H9 (cell line): ENCODE results near the gene CSMD2. TPM values are rescaled to one million over a fixed set of nuclear protein-coding genes. Genes with fewer than 3 reads are reported as not detected.

Experiments
- DNase-seq: peaks from one replicate; pipeline ENCODE4 v3.0.0-alpha.2; 2017
- H2AFZ ChIP-seq: one replicate; pipeline ENCODE4 v1.6.1; 2013; ENCODE audit warnings: mild to moderate bottlenecking, low read length, control low read depth, moderate library complexity
- H2AK5ac ChIP-seq: 2 replicates; pipeline ENCODE4 v1.6.1; 2013; ENCODE audit warnings: low read length, control low read depth, mixed read lengths; ENCODE audit not compliant: insufficient read length
- H2BK120ac ChIP-seq: one replicate; pipeline ENCODE4 v1.6.1; 2013; ENCODE audit warnings: low read depth, mild to moderate bottlenecking, low read length, control low read depth, inconsistent platforms; ENCODE audit not compliant: poor library complexity, severe bottlenecking
- H2BK12ac ChIP-seq: 2 replicates; pipeline ENCODE4 v1.6.1; 2013; ENCODE audit warnings: low read length, control low read depth, mixed read lengths, low read depth; ENCODE audit not compliant: insufficient read length
- H2BK15ac ChIP-seq: 2 replicates; pipeline ENCODE4 v1.6.1; 2013; ENCODE audit warnings: low read depth, low read length, control low read depth
- H2BK20ac ChIP-seq: one replicate; pipeline ENCODE4 v1.6.1; 2013; ENCODE audit warnings: low read depth, mild to moderate bottlenecking, low read length, control low read depth, inconsistent platforms; ENCODE audit not compliant: poor library complexity, severe bottlenecking
- H2BK5ac ChIP-seq: 2 replicates; pipeline ENCODE4 v1.6.1; 2013; ENCODE audit warnings: low read length, control low read depth, mixed read lengths; ENCODE audit not compliant: insufficient read length
- H3K14ac ChIP-seq: 2 replicates; pipeline ENCODE4 v1.6.1; 2013; ENCODE audit warnings: low read length, control low read depth; ENCODE audit not compliant: insufficient read depth
- H3K18ac ChIP-seq: 2 replicates; pipeline ENCODE4 v1.6.1; 2013; ENCODE audit warnings: low read depth, mild to moderate bottlenecking, mixed read lengths, low read length, control low read depth; ENCODE audit not compliant: insufficient read length
- H3K23ac ChIP-seq: 2 replicates; pipeline ENCODE4 v1.6.1; 2013; ENCODE audit warnings: low read length, control low read depth, mixed read lengths, low read depth; ENCODE audit not compliant: insufficient read length
- H3K23me2 ChIP-seq: 2 replicates; pipeline ENCODE4 v1.6.1; 2013; ENCODE audit warnings: low read depth, mild to moderate bottlenecking, mixed read lengths, low read length, control low read depth; ENCODE audit not compliant: insufficient read length, poor library complexity, severe bottlenecking
- H3K27ac ChIP-seq: 2 replicates; pipeline ENCODE4 v1.5.1; 2013; ENCODE audit warnings: low read length, control low read depth, mixed read lengths, low read depth; ENCODE audit not compliant: insufficient read length
- H3K27me3 ChIP-seq: 2 replicates; pipeline ENCODE4 v1.6.1; 2013; ENCODE audit warnings: low read length, control low read depth, inconsistent platforms; ENCODE audit not compliant: insufficient read depth
- H3K4ac ChIP-seq: 2 replicates; pipeline ENCODE4 v1.6.1; 2013; ENCODE audit warnings: low read depth, mild to moderate bottlenecking, control low read depth, inconsistent platforms, low read length, moderate library complexity
- H3K4me1 ChIP-seq: 2 replicates; pipeline ENCODE4 v1.6.1; 2013; ENCODE audit warnings: low read length, control low read depth, inconsistent platforms; ENCODE audit not compliant: insufficient read depth
- H3K4me2 ChIP-seq: 2 replicates; pipeline ENCODE4 v1.6.1; 2013; ENCODE audit warnings: low read length, control low read depth, mixed read lengths; ENCODE audit not compliant: insufficient read length, insufficient read depth
- H3K56ac ChIP-seq: 2 replicates; pipeline ENCODE4 v1.6.1; 2013; ENCODE audit warnings: low read depth, mild to moderate bottlenecking, mixed read lengths, low read length, control low read depth; ENCODE audit not compliant: insufficient read length
- H3K79me1 ChIP-seq: 2 replicates; pipeline ENCODE4 v1.6.1; 2013; ENCODE audit warnings: low read depth, mild to moderate bottlenecking, moderate library complexity, low read length, control low read depth, inconsistent platforms; ENCODE audit not compliant: insufficient read depth, poor library complexity, severe bottlenecking
- H3K79me2 ChIP-seq: 2 replicates; pipeline ENCODE4 v1.6.1; 2013; ENCODE audit warnings: low read length, control low read depth, inconsistent platforms; ENCODE audit not compliant: insufficient read depth
- H3K9ac ChIP-seq: 2 replicates; pipeline ENCODE4 v1.6.1; 2013; ENCODE audit warnings: low read length, control low read depth, mixed read lengths; ENCODE audit not compliant: insufficient read length; ENCODE audit errors: extremely low read depth
- H3K9me3 ChIP-seq: one replicate; pipeline ENCODE4 v1.6.1; 2013; ENCODE audit warnings: low read depth, low read length, inconsistent platforms; ENCODE audit not compliant: control insufficient read depth
- H3T11ph ChIP-seq: one replicate; pipeline ENCODE4 v1.6.1; 2013; ENCODE audit warnings: mild to moderate bottlenecking, low read length, control low read depth, inconsistent platforms
- H4K20me1 ChIP-seq: one replicate; pipeline ENCODE4 v1.6.1; 2013; ENCODE audit not compliant: control insufficient read depth, insufficient read length, insufficient read depth
- H4K5ac ChIP-seq: 2 replicates; pipeline ENCODE4 v1.6.1; 2013; ENCODE audit warnings: low read depth, mild to moderate bottlenecking, mixed read lengths, low read length, control low read depth; ENCODE audit not compliant: insufficient read length
- H4K8ac ChIP-seq: replicated peaks from 2 replicates; pipeline ENCODE4 v1.6.1; 2013; ENCODE audit warnings: low read length, control low read depth, mixed read lengths, low read depth; ENCODE audit not compliant: insufficient read length
- H4K91ac ChIP-seq: 2 replicates; pipeline ENCODE4 v1.6.1; 2013; ENCODE audit warnings: low read depth, mild to moderate bottlenecking, moderate library complexity, mixed read lengths, low read length, control low read depth; ENCODE audit not compliant: insufficient read length
- H3K27ac Mint-ChIP-seq, 3 experiments: 2 replicates in 2 of 3; 3 replicates in 1 of 3; pipeline ENCODE4 v1.8.0; 2020 to 2021; ENCODE audit warnings: mixed read lengths in 3 of 3, mild to moderate bottlenecking in 1 of 3, moderate library complexity in 1 of 3
- H3K27me3 Mint-ChIP-seq: 2 replicates; pipeline ENCODE4 v1.8.0; 2021; ENCODE audit warnings: low read depth, mild to moderate bottlenecking, moderate library complexity, mixed read lengths
- H3K36me3 Mint-ChIP-seq, 3 experiments: 2 replicates in 2 of 3; 3 replicates in 1 of 3; pipeline ENCODE4 v1.8.0; 2020 to 2021; ENCODE audit warnings: low read depth in 3 of 3, mixed read lengths in 3 of 3; ENCODE audit not compliant: insufficient read depth in 1 of 3
- H3K4me1 Mint-ChIP-seq, 2 experiments: 2 replicates each; pipeline ENCODE4 v1.8.0; 2020; ENCODE audit warnings: mixed read lengths in 2 of 2
- H3K4me3 Mint-ChIP-seq, 2 experiments: 2 replicates in 1 of 2; 3 replicates in 1 of 2; pipeline ENCODE4 v1.8.0; 2020 to 2021; ENCODE audit warnings: mild to moderate bottlenecking in 2 of 2, mixed read lengths in 2 of 2, moderate library complexity in 1 of 2
- H3K9me3 Mint-ChIP-seq, 2 experiments: 2 replicates in 1 of 2; 3 replicates in 1 of 2; pipeline ENCODE4 v1.8.0; 2020; ENCODE audit warnings: mild to moderate bottlenecking in 2 of 2, mixed read lengths in 2 of 2, moderate library complexity in 1 of 2
- CTCF ChIP-seq: fragments of 200-600 bp; sonication (generic); conservative IDR thresholded peaks from 3 replicates; pipeline ENCODE4 v1.8.0; 2021; ENCODE audit warnings: antibody characterized with exemption, mild to moderate bottlenecking
- total RNA-seq: library from RNA; stranded (reverse); gene quantifications from 2 replicates; pipeline ENCODE4 v1.2.1, GENCODE V29; 2021

CSMD2 gene
- total RNA-seq, 1 experiment from 2014 or later, result 6.4 TPM

DNA sequence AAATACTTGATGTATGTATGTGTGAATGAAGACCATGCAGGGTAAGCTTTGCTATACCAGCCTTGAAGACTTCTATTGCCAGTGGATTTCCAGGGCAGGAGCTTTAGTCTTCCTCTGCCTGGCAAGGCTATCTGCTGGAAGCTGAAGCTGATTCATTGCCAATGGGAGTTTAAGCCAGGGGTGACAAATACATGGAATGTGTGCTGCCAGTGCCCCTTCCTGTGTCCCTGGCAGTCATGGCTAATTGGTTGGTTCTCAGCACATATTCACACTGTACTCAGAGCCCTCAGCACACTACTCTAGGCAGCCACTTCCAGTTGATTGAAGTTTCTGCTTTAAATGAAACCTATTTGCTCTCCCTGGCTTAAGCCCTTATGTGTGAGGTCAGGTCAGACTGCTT is 691.1 kb downstream of the CSMD2 start:
- Histone ChIP-seq H3K23ac (no peak overlapping the region), H4K91ac (no peak overlapping the region), H2BK20ac (no peak overlapping the region), H3K56ac (no peak overlapping the region), H4K8ac (no peak overlapping the region), H3K18ac (no peak overlapping the region), H3T11ph (no peak overlapping the region), H3K9me3 (no peaks in the 10 kb centered on the region), H3K79me2 (no peaks in the 10 kb centered on the region), H3K23me2 (peaks cover 6% of the 10 kb centered on the region), H3K27ac (no peak overlapping the region), H2BK12ac (no peak overlapping the region), H3K79me1 (no peaks in the 10 kb centered on the region), H3K4me1 (no peaks in the 10 kb centered on the region; the same call in 1 of the 2 replicates), H2BK5ac (no peak overlapping the region), H4K5ac (no peak overlapping the region), H2BK120ac (no peak overlapping the region), H2BK15ac (no peak overlapping the region), H3K27me3 (no peaks in the 10 kb centered on the region), H3K9ac (no peak overlapping the region), H2AFZ (no peak overlapping the region), H3K4ac (no peak overlapping the region), H2AK5ac (no peak overlapping the region), H3K4me2 (no peak overlapping the region), H3K14ac (no peak overlapping the region), H4K20me1 (no peaks in the 10 kb centered on the region)
- Mint-ChIP-seq H3K27ac (no peak overlapping the region), H3K9me3 (no peaks in the 10 kb centered on the region), H3K4me3 (no peak overlapping the region), H3K4me1 (peaks cover 20 to 26% of the 10 kb centered on the region in 2 experiments), H3K27me3 (no peaks in the 10 kb centered on the region; the same call in none of the 2 replicates), H3K36me3 (no peaks in the 10 kb centered on the region; a peak in 1 of 7 replicates)
- DNase-seq, result no peak
- no peak for TF ChIP-seq CTCF
